HepG2 (cell line): ENCODE data around the gene MAPK12. TPM values are rescaled to one million over a fixed set of nuclear protein-coding genes. Genes with fewer than 3 reads are reported as not detected.

Experiments used
- AGO2 ChIP-seq: fragments of 200-400 bp; formaldehyde crosslinking; optimal IDR thresholded peaks from 2 replicates; pipeline ENCODE3; 2017; ENCODE audit warnings: mild to moderate bottlenecking, low read depth, low read length, moderate library complexity
- FOXP4 ChIP-seq: sonication (generic); formaldehyde crosslinking; IDR thresholded peaks from 2 replicates; pipeline ENCODE4 v1.4.0; 2020; ENCODE audit warnings: missing genetic modification reagents
- GPN1 ChIP-seq: sonication (generic); formaldehyde crosslinking; IDR thresholded peaks from 2 replicates; pipeline ENCODE4 v1.5.1; 2020; ENCODE audit warnings: missing genetic modification reagents, borderline replicate concordance
- HDAC1 ChIP-seq: sonication (generic); formaldehyde crosslinking; IDR thresholded peaks from 2 replicates; pipeline ENCODE4 v1.5.1; 2020; ENCODE audit warnings: mild to moderate bottlenecking, missing genetic modification reagents
- KDM5B ChIP-seq: sonication (generic); formaldehyde crosslinking; IDR thresholded peaks from 2 replicates; pipeline ENCODE4 v1.4.0; 2020; ENCODE audit warnings: missing genetic modification reagents, mild to moderate bottlenecking, borderline replicate concordance
- RBFOX2 ChIP-seq: fragments of 200-400 bp; formaldehyde crosslinking; IDR thresholded peaks from 2 replicates; pipeline ENCODE4 v1.6.1; 2017; ENCODE audit warnings: low read depth, mild to moderate bottlenecking, low read length
- SALL1 ChIP-seq: sonication (generic); formaldehyde crosslinking; IDR thresholded peaks from 2 replicates; pipeline ENCODE4 v1.8.0; 2022; ENCODE audit warnings: mild to moderate bottlenecking, missing genetic modification reagents
- ZMYM2 ChIP-seq: sonication (generic); formaldehyde crosslinking; IDR thresholded peaks from 2 replicates; pipeline ENCODE4 v1.8.0; 2022; ENCODE audit warnings: mild to moderate bottlenecking, missing genetic modification reagents
- ZNF263 ChIP-seq: sonication (generic); formaldehyde crosslinking; IDR thresholded peaks from 2 replicates; pipeline ENCODE4 v1.4.0; 2020; ENCODE audit warnings: missing genetic modification reagents
- ZNF513 ChIP-seq: sonication (generic); formaldehyde crosslinking; conservative IDR thresholded peaks from 2 replicates; pipeline ENCODE4 v1.5.0; 2020; ENCODE audit warnings: missing genetic modification reagents
- ZNF768 ChIP-seq: sonication (generic); formaldehyde crosslinking; IDR thresholded peaks from 2 replicates; pipeline ENCODE4 v1.4.0; 2020; ENCODE audit warnings: missing genetic modification reagents
- ZSCAN5A ChIP-seq: sonication (generic); formaldehyde crosslinking; IDR thresholded peaks from 2 replicates; pipeline ENCODE4 v1.8.0; 2022; ENCODE audit warnings: mild to moderate bottlenecking, missing genetic modification reagents, borderline replicate concordance
- polyA plus RNA-seq, 8 experiments: library from polyadenylated mRNA; depleted of rRNA in 3 of 8; stranded (reverse) in 7 of 8; unstranded in 1 of 8; fragments of >200 nt; fragmentation: Illumina TruSeq in 4 of 8; extraction: Trizol in 4 of 8; gene quantifications; 2 replicates each; pipeline versions ENCODE4 v1.2.1 to v1.2.3, GENCODE V29; 2011 to 2016; ENCODE audit warnings: low read depth in 4 of 8, missing spikeins in 1 of 8, mixed read lengths in 1 of 8; ENCODE audit not compliant: insufficient read depth in 1 of 8
- total RNA-seq, 5 experiments: library from RNA; depleted of rRNA; stranded (reverse); fragments of >200 nt; fragmentation: Illumina TruSeq; extraction: Trizol; gene quantifications; 2 replicates each; pipeline ENCODE4 v1.2.3, GENCODE V29; 2016; ENCODE audit warnings: low read depth in 1 of 5

The MAPK12 gene
- total and polyA plus RNA-seq, 2 of the 13 experiments (the other 11 are each of a cell fraction or from before 2014, with no cell fraction given): 22.2 to 23.3 TPM

- TF ChIP-seq ZMYM2 (CRISPR knock-in tag) (no peak), SALL1 (CRISPR knock-in tag) (0 out of 2 replicates have a peak, but pooled peaks have one; percentile 7), GPN1 (CRISPR knock-in tag) (no peak), FOXP4 (CRISPR knock-in tag) (0 out of 2 replicates have a peak, but pooled peaks have one; percentile 3), RBFOX2 (peak; percentile 77), HDAC1 (CRISPR knock-in tag) (peak; percentile 52; the same call in 1 of the 2 replicates), ZSCAN5A (CRISPR knock-in tag) (no peak), ZNF513 (CRISPR knock-in tag) (no peak), KDM5B (CRISPR knock-in tag) (0 out of 2 replicates have a peak, but pooled peaks have one; percentile 0), ZNF263 (no peak), AGO2 (peak; percentile 13), ZNF768 (CRISPR knock-in tag) (peak; percentile 5; the same call in 1 of the 2 replicates)
- TF ChIP-seq, all 625 proteins: peak for 28
These were observed 16.0 kb downstream of the MAPK12 start (continued) for GRCh38 chr22:50245214-50246072.
